CD4-positive, alpha-beta T cell treated with Interleukin-12 subunit alpha and Interleukin-12 subunit beta, for 1 hour (primary cell): ENCODE measurements around the gene CEACAM1.
"Not testable (repeated sequence)": the region's sequence is repeated elsewhere in the genome, so short reads cannot be mapped to it uniquely, and the experiment has no call there.

Experiments
- DNase-seq: peaks from one replicate; pipeline ENCODE4 v3.0.0-alpha.2; 2020

Gene CEACAM1

GRCh38 chr19:42528354-42529247 lies at the start of gene CEACAM1:
TSS of gene CEACAM1 (minus strand) at chr19:42528481. CDS start at chr19:42528374, 107 bp downstream.
- peak; percentile 57 for DNase-seq

GRCh38 chr19:42577016-42577415 lies 48.7 kb upstream of the CEACAM1 start:
- no peak for DNase-seq

- DNase-seq, result no peak
Observed at GRCh38 chr19:42576241-42576640, 48.0 kb upstream of the CEACAM1 start.

GRCh38 chr19:42573642-42574041 lies 45.4 kb upstream of the CEACAM1 start:
- no peak for DNase-seq

- no peak for DNase-seq
Observed at GRCh38 chr19:42571116-42571515, 42.8 kb upstream of the CEACAM1 start.

GRCh38 chr19:42569193-42569592 lies 40.9 kb upstream of the CEACAM1 start:
- DNase-seq, result no peak

- no peak for DNase-seq
Observed at GRCh38 chr19:42568006-42568405, 39.7 kb upstream of the CEACAM1 start.

GRCh38 chr19:42567567-42567966 lies 39.3 kb upstream of the CEACAM1 start:
- no peak for DNase-seq

- peak; percentile 34 for DNase-seq
Observed at GRCh38 chr19:42563352-42564210, 35.3 kb upstream of the CEACAM1 start.

GRCh38 chr19:42561512-42561911 lies 33.2 kb upstream of the CEACAM1 start:
- DNase-seq, result no peak

GRCh38 chr19:42560731-42561130 lies 32.5 kb upstream of the CEACAM1 start:
- DNase-seq, result no peak

GRCh38 chr19:42558450-42559150 lies 30.3 kb upstream of the CEACAM1 start:
- no peak for DNase-seq

GRCh38 chr19:42557386-42557871 lies 29.1 kb upstream of the CEACAM1 start:
- not testable (repeated sequence) for DNase-seq

GRCh38 chr19:42555801-42556200 lies 27.5 kb upstream of the CEACAM1 start:
- DNase-seq, result no peak

- DNase-seq, result no peak
Observed at GRCh38 chr19:42555317-42555716, 27.0 kb upstream of the CEACAM1 start.

GRCh38 chr19:42554046-42554575 lies 25.8 kb upstream of the CEACAM1 start:
- no peak for DNase-seq

- no peak for DNase-seq
Observed at GRCh38 chr19:42553292-42554045, 25.2 kb upstream of the CEACAM1 start.

- DNase-seq, result no peak
Observed at GRCh38 chr19:42552086-42553065, 24.1 kb upstream of the CEACAM1 start.

GRCh38 chr19:42550521-42550920 lies 22.2 kb upstream of the CEACAM1 start:
- DNase-seq, result not testable (repeated sequence)

- DNase-seq, result not testable (repeated sequence)
Observed at GRCh38 chr19:42549067-42549466, 20.8 kb upstream of the CEACAM1 start.

- no peak for DNase-seq
Observed at GRCh38 chr19:42548552-42548951, 20.3 kb upstream of the CEACAM1 start.
